ENCODE data around the gene NID1. TPM values are rescaled to one million over a fixed set of nuclear protein-coding genes. Genes with fewer than 3 reads are reported as not detected.

Gene NID1
- total RNA-seq, 2 donors from 2014 or later, result 28.5 to 58.0 TPM

DNA sequence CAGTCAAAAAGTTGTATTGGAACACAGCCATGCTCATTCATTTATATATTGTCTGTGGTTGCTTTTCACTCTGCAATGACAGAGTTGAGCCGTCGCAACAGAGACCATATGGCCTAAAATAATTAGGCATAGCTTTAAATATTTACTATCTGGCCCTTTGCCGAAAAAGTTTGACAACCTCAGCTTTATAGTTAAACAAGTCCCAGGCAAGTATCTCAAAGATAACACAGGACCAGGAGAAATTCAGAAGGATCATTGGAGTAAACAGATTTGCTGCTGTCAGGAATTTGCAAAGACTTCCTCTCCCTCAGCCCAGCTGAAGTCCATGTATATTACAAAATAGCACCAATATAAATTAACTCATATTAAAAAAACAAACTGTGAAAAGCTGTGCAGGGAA lies 34.4 kb downstream of the NID1 start:
- Histone ChIP-seq H3K27me3 (no peaks in the 10 kb centered on the region), H3K9me3 (no peaks in the 10 kb centered on the region), H3K4me3 (no peak overlapping the region), H3K4me1 (no peaks in the 10 kb centered on the region), H3K36me3 (replicated peaks in 1 of 2; ENCODE audit: insufficient read depth in 1 of 2, low read depth in 2 of 2) (no peaks in the 10 kb centered on the region), H3K27ac (no peak overlapping the region)
- DNase-seq, result no peak
- TF ChIP-seq POLR2A (IDR thresholded peaks at IDR 0.05) (no peak), CTCF (IDR thresholded peaks at IDR 0.05) (no peak)
- ATAC-seq, result no peak
- intact Hi-C loops (cut with DNase I), result no loop called here
- 36 to 41% methylated on average over 3 of the region's 3 CpGs for WGBS, 2 donors

DNA sequence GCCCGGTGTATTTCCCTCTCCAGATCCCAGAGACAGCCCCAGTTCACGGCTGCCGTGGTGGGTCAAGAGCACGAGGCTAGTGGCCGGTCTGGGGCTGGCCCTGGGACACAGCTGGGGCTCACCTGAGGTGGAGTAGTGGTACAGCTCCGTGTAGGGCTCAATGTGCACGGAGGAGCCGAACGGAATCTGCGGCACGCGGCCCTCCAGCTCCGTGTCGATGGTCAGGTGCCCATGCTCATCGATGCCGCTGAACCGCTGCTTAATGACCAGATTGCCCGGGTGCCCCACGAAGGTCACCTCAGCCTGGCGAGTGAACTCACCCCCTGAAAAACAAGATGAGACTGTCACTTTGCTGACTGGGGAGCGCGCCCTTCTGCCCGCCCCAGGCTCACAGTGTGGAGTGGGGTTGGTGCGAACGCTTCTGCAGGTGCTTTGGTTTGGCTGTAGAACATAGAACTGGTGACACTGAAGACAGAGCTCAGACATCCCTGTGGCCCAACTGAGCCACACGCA lies 35.4 kb downstream of the NID1 start:
- intact Hi-C loops (cut with DNase I), result no loop called here
- no peak for TF ChIP-seq CTCF (IDR thresholded peaks at IDR 0.05)
- TF ChIP-seq POLR2A (IDR thresholded peaks at IDR 0.05), result no peak
- Histone ChIP-seq H3K27ac (no peak overlapping the region), H3K9me3 (no peaks in the 10 kb centered on the region), H3K4me3 (no peak overlapping the region), H3K4me1 (no peaks in the 10 kb centered on the region), H3K36me3 (replicated peaks in 1 of 2; ENCODE audit: insufficient read depth in 1 of 2, low read depth in 2 of 2) (no peaks in the 10 kb centered on the region), H3K27me3 (no peaks in the 10 kb centered on the region)
- DNase-seq, result no peak
- no peak for ATAC-seq
- 89 to 99% methylated on average over 6 to 25 of the region's 26 CpGs for WGBS, 2 donors

- Histone ChIP-seq H3K36me3 (replicated peaks in 1 of 2; ENCODE audit: insufficient read depth in 1 of 2, low read depth in 2 of 2) (no peaks in the 10 kb centered on the region), H3K4me1 (no peaks in the 10 kb centered on the region), H3K4me3 (no peak overlapping the region), H3K9me3 (no peaks in the 10 kb centered on the region), H3K27me3 (no peaks in the 10 kb centered on the region), H3K27ac (no peak overlapping the region)
- no peak for ATAC-seq
- WGBS, 2 donors, result 82 to 88% methylated on average over 4 of the region's 4 CpGs
- intact Hi-C loops (cut with DNase I), result no loop called here
- DNase-seq, result no peak
- TF ChIP-seq POLR2A (IDR thresholded peaks at IDR 0.05) (no peak), CTCF (IDR thresholded peaks at IDR 0.05) (no peak)
Observed at GRCh38 chr1:236027104-236027503, 37.8 kb downstream of the NID1 start.

DNA sequence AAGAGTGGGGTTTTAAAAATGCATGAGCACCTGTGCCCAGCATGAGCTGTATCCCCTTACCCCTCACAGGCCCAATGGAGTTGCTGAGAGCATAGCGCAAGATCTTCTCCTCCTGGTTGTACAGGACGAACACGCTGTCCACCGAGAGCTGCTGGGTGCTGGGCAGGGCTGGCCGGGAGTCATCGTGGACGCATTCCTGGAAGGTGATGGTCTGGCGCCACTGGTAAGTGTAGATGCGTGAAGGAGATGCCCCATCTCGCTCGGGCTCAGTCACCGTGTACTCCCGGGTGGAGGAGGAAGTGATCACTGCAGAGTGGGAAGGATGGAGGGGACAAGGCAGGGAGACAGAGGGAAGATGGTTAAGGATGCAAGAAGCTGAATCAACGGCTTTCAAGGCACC lies 39.1 kb downstream of the NID1 start:
- Histone ChIP-seq H3K4me3 (no peak overlapping the region), H3K27me3 (no peaks in the 10 kb centered on the region), H3K9me3 (no peaks in the 10 kb centered on the region), H3K36me3 (replicated peaks in 1 of 2; ENCODE audit: insufficient read depth in 1 of 2, low read depth in 2 of 2) (no peaks in the 10 kb centered on the region), H3K27ac (no peak overlapping the region), H3K4me1 (no peaks in the 10 kb centered on the region)
- 92 to 94% methylated on average over 14 of the region's 14 CpGs for WGBS, 2 donors
- intact Hi-C loops (cut with DNase I), result no loop called here
- TF ChIP-seq POLR2A (IDR thresholded peaks at IDR 0.05), result no peak
- no peak for TF ChIP-seq CTCF (IDR thresholded peaks at IDR 0.05)
- no peak for ATAC-seq
- DNase-seq, result no peak

DNA sequence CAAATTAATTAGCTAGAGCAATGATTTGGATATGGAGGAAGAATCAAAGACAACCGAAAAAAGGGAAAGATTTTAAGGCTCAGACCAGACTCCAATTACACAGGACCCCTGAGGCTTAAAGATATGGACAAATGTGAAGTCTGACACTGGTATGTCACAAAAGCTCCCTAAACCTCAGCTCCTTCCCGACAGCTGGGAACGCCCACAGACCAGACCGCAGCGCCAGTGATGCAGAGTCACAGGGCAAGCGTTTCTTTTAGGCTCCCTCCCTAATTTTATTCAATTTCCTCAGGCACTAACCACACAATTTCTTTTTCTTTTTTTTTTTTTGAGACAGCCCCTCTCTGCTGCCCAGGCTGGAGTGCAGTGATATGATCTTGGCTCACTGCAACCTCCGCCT lies 40.2 kb downstream of the NID1 start:
- Histone ChIP-seq H3K9me3 (no peaks in the 10 kb centered on the region), H3K4me1 (no peaks in the 10 kb centered on the region), H3K4me3 (no peak overlapping the region), H3K36me3 (replicated peaks in 1 of 2; ENCODE audit: insufficient read depth in 1 of 2, low read depth in 2 of 2) (no peaks in the 10 kb centered on the region), H3K27me3 (no peaks in the 10 kb centered on the region), H3K27ac (no peak overlapping the region)
- WGBS, 2 donors, result 91 to 94% methylated on average over 7 of the region's 7 CpGs
- ATAC-seq, result no peak
- DNase-seq, result no peak
- TF ChIP-seq CTCF (IDR thresholded peaks at IDR 0.05) (no peak), POLR2A (IDR thresholded peaks at IDR 0.05) (no peak)
- intact Hi-C loops (cut with DNase I), result no loop called here
